GM18909 (cell line): ENCODE data around the gene COMP.
"Not testable (repeated sequence)": the region's sequence is repeated elsewhere in the genome, so short reads cannot be mapped to it uniquely, and the experiment has no call there.

Experiments used
- ATAC-seq: cut with Tn5 transposase; IDR thresholded peaks from one replicate; pipeline ENCODE4 v1.9.1; 2021; ENCODE audit warnings: mild to moderate bottlenecking; ENCODE audit not compliant: unreplicated experiment, poor library complexity

Gene COMP

DNA sequence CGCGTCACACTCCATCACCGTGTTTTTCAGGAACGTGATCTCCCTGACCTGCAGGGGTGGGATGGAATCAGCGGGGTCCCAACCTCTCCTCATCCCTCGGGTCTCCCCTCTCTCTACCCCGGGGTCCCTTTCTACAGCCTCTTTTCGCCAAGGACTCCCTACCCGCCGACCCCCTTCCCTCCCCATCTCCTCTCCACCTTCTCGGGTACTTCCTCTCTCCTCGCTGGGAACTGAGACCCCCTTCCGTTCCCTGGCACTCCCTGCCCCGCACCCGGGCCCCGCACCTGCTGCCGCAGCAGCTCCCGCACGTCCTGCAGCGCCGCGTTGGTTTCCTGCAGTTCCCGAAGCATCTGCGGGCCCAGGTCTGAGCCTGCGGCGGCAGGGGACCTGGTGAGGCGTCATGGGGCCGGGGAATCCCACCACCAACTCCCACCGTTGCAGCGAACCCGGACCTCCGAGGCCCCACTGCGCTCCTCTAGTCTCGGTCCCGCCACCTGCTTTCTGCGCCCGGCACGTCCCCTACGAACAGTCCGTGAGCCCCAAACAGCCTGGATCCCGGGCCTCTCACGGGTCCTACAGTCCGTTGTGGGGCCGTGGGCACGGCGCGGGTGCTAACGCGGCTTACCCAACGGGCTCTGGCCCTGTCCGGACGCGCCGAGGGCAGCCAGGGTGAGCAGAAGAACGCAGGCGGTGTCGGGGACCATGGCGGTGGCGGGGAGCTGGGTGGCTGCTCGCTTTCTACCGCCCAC, at the start of gene COMP:
Gene COMP, minus strand, starts transcription at position 740 of the 749 bp plus-strand sequence. Its CDS starts 36 bp downstream, at position 704.
- no peak for ATAC-seq

DNA sequence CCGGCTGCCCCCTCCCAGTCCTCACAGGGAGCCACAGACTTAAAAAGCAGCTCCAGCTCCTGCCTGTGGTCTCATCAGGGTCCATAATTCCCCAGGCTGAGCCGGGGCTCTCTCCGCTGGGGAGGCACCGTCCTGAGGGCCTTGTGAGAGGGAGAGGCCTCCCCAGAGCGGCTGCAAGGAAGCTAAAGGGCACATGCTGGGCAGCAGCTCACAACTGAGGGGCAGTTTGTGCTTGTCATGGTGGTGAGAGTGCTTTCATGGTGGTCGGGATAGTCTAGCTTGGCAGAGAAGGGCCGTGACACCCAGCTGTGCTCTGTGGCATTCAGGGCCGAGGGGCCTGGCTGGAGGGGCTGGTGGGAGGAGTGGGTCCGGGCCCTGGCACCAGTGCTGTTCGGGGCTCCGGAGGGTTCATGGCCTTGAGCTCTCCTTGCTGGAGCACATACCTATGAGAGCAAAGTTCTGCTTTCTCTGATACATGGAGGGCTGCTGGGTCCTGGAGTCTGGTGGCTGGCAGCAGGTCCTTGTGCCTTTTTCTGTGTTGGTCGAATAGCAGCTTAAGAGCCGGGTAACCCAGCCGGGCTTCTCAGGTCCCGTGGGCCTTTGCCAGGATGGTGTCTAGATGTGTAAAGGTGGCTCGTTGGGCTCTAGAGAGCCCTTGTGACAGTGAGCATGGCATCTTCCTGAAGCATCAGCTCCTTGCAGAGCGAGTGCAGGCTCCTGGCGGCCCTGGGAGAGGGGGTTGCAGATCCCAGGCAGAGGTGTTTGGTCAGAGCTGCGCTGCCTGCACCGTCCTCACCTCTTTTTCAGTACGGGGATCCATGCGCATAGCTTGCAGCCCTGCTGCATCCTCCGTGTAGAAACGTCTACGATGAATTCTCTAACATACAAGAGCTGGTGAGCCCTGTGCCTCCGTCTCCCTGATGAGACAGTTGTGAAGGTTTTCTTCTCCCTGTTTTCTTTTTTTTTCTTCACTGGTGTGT, 49.5 kb upstream of the COMP start:
- ATAC-seq: no peak

DNA sequence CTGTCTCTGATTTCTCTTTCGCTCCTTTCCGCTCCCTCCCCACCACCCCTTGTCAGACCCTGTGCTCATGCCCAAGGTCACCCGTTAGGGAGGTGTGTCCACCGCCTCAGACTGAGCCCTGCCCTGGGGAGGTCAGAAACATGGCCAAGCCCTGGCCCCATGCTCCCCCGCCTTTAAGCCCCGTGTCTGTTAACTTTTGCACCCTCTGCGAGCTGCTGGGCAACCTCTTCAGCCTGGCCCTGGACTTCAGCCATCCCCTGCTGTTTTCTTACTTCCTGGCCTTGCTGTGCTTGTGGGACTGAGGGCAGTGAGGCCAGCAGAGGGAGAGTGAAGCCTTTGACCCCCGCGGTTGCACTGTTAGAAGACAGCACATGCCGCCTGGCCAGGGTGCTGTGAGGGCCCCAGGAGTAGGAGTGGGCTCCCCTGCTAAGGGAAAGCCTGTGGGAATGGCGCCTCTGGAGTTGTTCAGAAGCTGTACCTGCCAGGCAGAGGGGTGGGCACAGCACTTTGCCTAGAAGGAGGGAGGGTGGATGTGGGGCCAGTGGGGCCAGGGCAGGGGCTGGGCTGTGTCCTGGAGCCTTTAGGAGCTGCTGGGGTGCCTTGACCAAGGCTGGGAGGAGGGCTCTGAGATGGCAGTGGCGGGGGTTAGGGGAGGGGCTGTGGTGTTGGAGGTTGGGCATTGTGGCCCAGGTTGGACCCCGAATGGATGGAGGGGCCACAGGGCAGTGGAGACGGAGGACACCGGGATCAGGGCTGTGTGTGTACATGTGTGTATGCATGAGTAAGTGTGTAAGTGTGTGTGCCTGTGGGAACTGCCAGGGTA, 48.6 kb upstream of the COMP start:
- ATAC-seq: no peak

DNA sequence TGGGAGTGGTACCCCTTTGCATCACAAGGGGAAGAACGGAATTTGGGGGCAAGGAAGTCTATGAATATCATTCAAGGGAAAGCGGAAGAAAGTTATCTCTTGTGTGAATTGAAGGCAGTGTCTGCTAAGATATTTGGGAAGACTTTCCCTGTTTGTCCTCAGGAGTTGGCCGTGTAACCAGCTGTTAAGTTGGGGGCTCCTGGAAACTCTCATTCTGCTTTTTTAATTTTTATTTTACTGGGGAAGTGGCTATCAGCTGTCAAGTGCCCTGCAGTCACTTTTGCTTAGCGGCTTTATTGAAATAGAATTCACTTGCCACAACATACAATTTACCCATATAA, 43.5 kb upstream of the COMP start:
- no peak for ATAC-seq

DNA sequence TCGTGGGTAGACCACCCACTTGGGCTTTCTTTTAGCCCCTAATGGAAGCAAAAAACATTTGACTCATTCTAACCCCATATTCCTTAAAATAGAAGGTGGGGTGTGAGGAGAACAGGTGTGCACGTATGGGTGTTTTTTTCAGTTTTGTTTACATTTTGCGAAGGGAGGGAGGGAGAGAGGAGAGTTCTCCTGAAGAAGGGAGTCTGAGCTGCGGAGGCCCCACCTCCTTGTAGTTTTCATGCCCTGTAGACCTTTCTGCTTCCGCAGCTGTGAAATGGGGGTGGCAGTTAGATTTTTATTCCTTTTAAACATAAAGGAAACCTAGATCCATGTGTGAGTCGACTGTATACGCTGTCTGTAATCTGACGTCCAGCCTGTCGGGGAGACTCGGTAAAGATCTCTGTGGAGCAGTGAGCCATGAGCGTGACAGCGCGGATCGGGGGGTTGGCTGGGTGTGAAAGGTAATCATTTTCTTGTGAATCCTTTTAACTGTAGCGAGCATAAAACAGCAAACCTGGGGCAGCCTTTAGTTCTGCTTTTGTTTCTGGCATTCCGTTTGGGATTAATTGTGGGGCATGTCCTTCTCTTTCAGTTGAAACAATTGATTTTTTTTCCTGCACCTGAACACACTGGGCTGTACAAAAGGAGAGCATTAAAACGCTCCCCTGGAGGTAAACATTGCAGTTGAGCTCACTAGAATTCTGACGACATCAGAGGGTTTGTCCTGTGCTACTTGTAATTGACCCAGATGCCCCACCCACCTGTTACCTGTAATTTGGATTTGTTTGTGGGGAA, 42.9 kb upstream of the COMP start:
- no peak for ATAC-seq

DNA sequence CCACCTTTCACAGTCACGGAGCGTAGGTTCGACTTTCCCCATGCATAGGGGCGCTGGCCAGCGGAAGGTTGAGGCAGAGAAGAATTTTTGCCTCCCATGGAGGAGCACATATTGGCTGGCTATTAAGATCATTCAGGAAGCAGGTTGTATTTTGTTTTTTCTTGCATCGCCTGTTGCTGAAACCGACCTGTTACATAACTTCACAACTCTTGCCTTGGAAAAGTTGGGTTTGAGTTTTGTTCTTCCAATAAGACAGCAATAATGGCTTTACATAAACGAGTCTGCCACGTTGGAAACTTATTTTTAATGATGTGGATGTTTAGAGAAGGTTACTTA, 42.0 kb upstream of the COMP start:
- no peak for ATAC-seq

DNA sequence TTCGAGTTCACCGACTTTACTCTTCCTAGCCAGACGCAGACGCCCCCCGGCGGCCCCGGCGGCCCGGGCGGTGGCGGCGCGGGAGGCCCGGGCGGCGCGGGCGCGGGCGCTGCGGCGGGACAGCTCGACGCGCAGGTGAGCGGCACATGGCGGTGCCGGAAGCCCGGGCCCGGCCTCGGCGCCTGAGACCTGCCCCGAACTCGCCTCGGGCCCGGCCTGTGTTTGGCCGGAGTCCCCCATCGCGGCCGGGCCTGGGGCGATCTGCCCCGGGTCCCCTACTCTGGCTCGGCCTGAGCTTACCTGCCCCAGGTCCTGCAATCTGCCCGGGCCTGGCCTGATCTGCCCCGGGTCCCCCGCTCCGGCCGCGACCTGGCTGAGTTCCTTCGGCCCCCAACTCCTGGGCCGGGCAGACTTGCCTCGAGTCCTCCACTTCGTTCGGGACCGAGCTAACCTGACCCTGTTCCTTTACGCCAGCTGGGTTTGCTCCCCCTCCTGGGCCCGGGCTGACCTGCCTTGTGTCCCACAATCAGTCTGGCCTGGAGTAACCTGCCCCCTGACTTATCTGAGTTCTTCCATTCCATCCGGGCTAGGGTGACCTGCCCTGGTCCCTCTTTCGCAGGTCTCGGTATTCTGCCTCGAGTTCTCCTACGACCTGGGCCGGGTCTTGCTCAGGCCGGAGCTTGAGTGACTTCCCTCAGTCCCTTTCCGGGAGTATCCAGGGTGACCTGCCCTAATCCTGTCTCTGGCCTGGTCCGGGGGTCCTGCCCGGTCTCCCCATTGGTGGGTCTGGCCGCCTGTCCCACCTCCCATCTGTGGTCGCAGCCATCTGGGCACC, 41.4 kb upstream of the COMP start:
- ATAC-seq: peak; percentile 22

DNA sequence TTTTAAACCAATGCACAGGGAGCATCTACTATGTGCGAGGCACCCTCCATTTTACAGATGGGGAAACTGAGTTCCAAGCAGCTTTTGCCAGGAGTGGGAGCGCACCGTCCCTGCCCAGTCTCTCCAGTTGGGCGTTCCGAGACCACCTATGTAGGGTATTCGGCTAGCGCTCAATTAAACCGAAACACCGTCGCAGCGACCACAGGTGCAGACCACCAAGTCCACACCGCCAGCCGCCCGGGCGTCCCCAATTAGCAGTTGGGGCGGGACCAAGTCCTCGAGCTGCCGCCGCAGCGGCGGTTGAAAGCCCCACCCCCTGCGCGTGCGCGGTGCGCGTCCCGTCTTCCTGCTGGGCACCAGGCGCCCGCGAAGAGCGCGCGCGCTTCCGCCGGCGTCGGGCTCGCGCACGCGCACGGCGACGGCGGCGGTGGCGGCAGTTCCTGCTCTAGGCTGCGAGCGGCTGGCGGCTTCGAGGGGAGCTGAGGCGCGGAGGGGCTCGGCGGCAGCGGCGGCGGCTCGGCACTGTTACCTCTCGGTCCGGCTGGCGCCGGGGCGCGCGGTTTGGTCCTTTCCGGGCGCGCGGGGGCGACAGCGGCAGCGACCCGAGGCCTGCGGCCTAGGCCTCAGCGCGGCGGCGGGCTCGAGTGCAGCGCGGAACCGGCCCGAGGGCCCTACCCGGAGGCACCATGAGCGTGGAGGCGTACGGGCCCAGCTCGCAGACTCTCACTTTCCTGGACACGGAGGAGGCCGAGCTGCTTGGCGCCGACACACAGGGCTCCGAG, 40.6 kb upstream of the COMP start, which contains the start of gene UPF1:
Gene UPF1, plus strand, starts transcription at position 436 of the 782 bp plus-strand sequence. Its CDS starts 251 bp downstream, at position 687.
- peak; percentile 72 for ATAC-seq

DNA sequence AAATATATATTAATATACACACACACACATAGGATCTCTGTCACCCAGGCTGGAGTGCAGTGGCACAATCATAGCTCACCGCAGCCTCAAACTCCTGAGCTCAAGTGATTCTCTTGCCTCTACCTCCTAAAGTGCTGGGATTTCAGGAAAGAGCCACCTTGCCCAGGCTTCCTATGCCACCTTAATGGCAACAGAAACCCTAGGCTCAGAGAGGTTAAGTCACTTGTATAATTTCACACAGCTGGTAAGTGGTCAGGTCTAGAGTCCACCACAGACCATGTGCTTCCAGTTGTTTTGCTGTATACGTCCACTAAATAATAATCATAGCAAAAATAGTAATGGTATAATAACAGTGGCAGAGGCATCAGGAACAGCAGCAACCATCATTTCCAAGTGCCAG, 39.4 kb upstream of the COMP start:
- ATAC-seq: no peak

DNA sequence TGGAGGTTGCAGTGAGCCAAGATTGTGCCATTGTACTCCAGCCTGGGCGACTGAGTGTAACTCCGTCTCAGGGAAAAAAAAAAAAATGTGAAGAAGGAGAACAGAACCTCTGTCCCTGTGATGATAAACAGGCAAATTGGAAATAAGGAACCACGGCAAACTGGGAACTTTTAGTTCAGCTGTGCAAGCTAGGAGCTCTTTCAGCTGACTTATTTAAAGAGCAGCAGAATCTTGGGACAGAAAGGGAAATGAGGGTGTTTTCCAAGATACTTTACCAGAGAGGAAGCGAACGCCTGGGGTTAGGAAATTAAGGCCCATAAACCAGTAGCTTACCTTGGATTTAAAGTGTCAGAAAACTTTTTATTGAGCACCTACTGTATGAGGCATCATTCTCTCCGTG, 37.7 kb upstream of the COMP start:
- ATAC-seq: no peak

DNA sequence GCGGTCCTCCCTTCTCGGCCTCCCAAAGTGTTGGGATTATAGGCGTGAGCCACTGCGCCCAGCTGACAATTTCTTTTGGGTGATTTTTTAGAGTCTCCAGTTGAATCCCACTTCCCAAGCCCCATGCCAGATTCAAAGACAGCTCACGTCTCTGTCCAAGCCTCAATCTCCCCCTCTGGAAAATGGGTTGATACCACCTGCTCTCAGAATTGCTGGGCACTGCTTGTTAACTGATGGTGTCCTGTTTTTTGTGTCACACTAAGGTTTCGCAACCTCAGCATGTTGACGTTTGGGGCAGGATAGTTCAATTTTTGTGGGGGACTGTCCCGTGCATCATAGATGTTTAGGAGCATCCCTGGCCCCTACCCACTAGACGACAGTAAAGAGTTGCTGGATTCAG, 26.5 kb upstream of the COMP start:
- ATAC-seq: no peak

DNA sequence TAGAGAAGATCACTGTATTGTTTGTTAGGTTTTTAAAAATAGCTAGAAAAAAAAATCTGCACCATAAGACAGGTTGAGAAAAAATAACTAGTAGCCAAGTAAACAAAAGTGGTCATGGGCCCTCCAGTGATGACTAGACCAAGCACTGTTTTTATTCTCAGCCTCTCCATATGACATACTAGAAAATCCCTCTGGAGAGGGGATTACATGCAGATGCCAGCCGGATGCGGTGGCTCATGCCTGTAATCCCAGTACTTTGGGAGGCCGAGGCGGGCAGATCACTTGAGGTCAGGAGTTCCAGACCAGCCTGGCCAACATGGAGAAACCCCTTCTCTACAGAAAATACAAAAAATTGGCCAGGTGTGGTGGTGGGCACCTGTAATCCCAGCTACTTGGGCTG, 25.5 kb upstream of the COMP start:
- not testable (repeated sequence) for ATAC-seq

DNA sequence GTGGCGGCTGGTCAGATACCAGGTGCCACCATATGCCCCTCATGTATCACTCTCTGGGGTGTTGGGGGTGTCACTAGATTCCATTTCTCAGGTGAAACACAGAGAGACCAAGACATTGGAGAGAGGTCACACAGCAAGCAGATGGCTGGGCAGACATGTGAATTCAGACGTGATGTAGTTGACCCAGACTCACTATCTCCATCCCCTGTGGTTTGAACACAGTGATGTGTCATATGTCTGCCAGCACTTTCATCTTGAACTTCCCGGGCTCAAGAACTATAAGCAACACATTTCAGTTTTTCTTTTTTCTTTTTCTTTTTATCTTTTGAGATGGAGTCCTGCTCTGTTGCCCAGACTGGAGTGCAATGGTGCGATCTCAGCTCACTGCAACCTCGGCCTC, 24.6 kb upstream of the COMP start:
- no peak for ATAC-seq

DNA sequence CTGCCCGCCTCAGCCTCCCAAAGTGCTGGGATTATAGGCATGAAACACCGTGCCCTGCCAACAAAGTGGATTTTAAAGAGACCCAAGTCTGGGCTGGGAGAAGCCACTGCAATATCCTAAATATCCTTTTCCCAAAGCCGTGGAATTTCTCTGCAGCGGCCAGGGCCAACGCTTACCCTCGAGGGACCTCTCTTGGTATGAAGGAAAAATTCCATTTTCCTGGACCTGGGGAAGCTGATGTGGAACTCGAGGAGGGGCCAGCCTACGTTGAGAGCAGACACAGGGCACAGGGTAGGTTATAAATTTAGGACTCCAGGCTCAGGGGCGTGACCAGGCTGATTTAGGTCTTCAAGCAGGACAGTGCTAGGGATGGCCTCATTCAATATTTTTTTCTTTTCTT, 23.0 kb upstream of the COMP start:
- no peak for ATAC-seq

DNA sequence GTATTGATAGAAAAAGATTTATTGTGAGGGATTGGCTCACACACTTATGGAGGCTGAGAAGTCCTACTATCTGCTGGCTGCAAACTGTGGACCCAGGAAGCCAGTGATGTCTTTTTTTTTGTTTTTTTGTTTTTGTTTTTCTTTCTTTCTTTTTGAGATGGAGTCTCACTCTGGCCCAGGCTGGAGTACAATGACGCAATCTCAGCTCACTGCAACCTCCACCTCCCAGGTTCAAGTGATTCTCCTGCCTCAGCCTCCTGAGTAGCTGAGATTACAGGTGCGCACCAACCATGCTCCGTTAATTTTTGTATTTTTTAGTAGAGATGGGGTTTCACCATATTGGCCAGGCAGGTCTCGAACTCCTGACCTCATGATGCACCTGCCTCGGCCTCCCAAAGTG, 20.5 kb upstream of the COMP start:
- ATAC-seq: not testable (repeated sequence)

DNA sequence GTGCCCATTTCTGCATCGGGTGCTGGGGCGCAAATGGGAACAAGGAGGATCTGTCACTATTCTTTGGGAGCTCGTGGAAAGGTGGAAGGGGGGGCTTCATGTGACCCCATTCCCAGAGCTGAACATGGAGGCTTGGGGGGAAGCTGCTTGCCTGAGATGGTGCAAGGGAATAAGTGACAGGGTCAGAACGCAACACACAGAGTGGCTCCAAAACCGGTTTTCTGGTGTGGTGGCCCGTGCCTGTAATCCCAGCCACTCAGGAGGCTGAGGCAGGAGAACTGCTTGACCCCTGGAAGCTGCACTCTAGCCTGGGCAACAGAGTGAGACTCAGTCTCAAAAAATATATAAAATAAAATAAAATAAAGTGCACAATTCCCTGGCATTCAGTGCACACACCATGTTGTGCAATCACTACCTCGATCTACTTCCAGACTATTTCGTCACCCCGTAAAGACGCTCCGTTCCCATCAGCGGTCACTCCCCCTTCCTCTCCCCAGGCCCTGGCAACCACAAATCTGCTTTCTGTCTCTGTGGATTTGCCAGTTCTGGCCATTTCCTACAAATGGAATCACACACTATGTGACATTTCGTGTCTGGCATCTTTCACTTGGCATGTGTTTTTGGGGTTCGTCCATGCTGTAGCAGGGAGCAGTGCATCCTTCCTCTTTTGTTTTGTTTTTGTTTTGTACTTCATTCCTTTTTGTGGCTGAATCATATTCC, 18.2 kb upstream of the COMP start:
- ATAC-seq: no peak

DNA sequence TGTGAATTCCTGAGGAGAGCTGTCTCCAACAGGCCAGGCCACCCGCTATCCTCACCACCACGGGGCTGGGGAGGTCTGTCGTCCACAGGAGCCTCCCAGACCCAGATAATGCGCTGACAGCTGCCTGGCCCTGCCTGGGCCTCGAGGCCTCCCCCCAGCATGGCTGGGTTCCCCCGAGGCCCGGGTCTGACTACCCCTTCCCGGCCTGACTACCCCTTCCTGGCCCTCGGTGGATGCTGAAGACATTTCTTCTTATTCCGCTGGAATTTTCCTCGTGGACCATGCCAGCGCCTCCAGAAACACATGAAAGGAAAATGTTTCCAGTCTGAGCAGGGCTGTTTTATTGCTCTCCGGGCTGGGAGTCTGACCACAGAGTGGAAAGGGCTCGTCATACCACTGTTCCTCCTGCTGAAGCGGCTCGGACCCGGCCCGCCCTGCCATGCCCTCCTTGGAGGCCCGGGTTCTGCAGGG, 16.8 kb upstream of the COMP start:
- no peak for ATAC-seq

DNA sequence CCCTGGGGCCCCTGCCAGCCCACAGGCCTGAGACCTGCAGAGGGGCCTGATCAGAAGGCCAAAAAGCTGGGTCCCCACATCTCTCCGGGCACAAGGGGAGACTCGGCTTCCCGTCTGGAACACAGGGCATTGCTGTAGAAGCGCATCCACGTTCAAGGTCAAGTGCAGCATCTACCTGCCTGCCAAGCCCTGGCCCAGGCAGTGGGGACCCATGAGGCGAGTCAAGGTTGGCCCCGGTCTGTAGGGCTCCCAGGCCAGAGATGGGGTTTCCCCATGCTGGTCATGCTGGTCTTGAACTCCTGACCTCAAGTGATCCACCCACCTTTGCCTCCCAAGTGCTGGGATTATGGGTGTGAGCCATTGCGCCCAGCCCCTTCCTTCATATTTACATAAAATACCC, 13.5 kb upstream of the COMP start:
- no peak for ATAC-seq
